Central memory CD8-positive, alpha-beta T cell (primary cell): ENCODE measurements around the gene ATP2A3.

Experiments used
- ATAC-seq: fragments of 150-1000 bp; cut with Tn5 transposase; replicated peaks from 2 replicates; pipeline ENCODE4 v1.10.0; 2022; ENCODE audit warnings: mild to moderate bottlenecking, moderate FRiP score, moderate number of reproducible peaks; ENCODE audit not compliant: poor library complexity, severe bottlenecking; ENCODE audit errors: extremely low read depth
- DNase-seq, 2 donors: peaks; one replicate each; pipeline ENCODE4 v3.0.0; 2021; ENCODE audit warnings: low spot score in 2 of 2
- H3K27ac Mint-ChIP-seq: one replicate; pipeline ENCODE4 v1.8.0; 2022; ENCODE audit warnings: low read depth, mild to moderate bottlenecking, moderate library complexity, mixed read lengths
- H3K27me3 Mint-ChIP-seq: one replicate; pipeline ENCODE4 v1.8.0; 2022; ENCODE audit warnings: mixed read lengths
- H3K36me3 Mint-ChIP-seq: one replicate; pipeline ENCODE4 v1.8.0; 2022; ENCODE audit warnings: mild to moderate bottlenecking, moderate library complexity, mixed read lengths; ENCODE audit not compliant: insufficient read depth
- H3K4me1 Mint-ChIP-seq: one replicate; pipeline ENCODE4 v1.8.0; 2022; ENCODE audit warnings: mixed read lengths
- H3K4me3 Mint-ChIP-seq: one replicate; pipeline ENCODE4 v1.8.0; 2022; ENCODE audit warnings: mild to moderate bottlenecking, moderate library complexity, mixed read lengths
- H3K9me3 Mint-ChIP-seq: one replicate; pipeline ENCODE4 v1.8.0; 2022; ENCODE audit warnings: mixed read lengths

The ATP2A3 gene

GRCh38 chr17:3903051-3903825 lies 61.0 kb downstream of the ATP2A3 start:
- Mint-ChIP-seq H3K27me3 (peaks cover 9% of the 10 kb centered on the region), H3K36me3 (peaks cover 3% of the 10 kb centered on the region), H3K27ac (no peak overlapping the region), H3K4me1 (no peaks in the 10 kb centered on the region), H3K4me3 (no peak overlapping the region), H3K9me3 (no peaks in the 10 kb centered on the region)
- DNase-seq (no peak), ATAC-seq (no peak)

- Mint-ChIP-seq H3K27me3 (peaks cover 9% of the 10 kb centered on the region), H3K4me1 (no peaks in the 10 kb centered on the region), H3K27ac (no peak overlapping the region), H3K4me3 (no peak overlapping the region), H3K9me3 (no peaks in the 10 kb centered on the region), H3K36me3 (no peaks in the 10 kb centered on the region)
- ATAC-seq (no peak), DNase-seq (no peak)
These were observed 63.6 kb downstream of the ATP2A3 start for GRCh38 chr17:3900646-3901045.

GRCh38 chr17:3897731-3898130 lies 66.5 kb downstream of the ATP2A3 start:
- Mint-ChIP-seq H3K36me3 (peaks cover 5% of the 10 kb centered on the region), H3K9me3 (no peaks in the 10 kb centered on the region)
- no peak for ATAC-seq

GRCh38 chr17:3896968-3897235 lies 67.3 kb downstream of the ATP2A3 start:
- Mint-ChIP-seq H3K4me3 (no peak overlapping the region), H3K4me1 (peaks cover 14% of the 10 kb centered on the region), H3K27me3 (peaks cover 9% of the 10 kb centered on the region), H3K9me3 (no peaks in the 10 kb centered on the region), H3K27ac (no peak overlapping the region), H3K36me3 (peaks cover 6% of the 10 kb centered on the region)
- DNase-seq (no peak), ATAC-seq (no peak)

More at GRCh38 chr17:3897731-3898130, 66.5 kb downstream of the ATP2A3 start:
- Mint-ChIP-seq H3K4me1 (peaks cover 9% of the 10 kb centered on the region), H3K27me3 (peaks cover 9% of the 10 kb centered on the region), H3K27ac (no peak overlapping the region), H3K4me3 (no peak overlapping the region)
- no peak for DNase-seq

- Mint-ChIP-seq H3K36me3 (peaks cover 6% of the 10 kb centered on the region), H3K4me3 (no peak overlapping the region), H3K9me3 (no peaks in the 10 kb centered on the region), H3K4me1 (peaks cover 19% of the 10 kb centered on the region), H3K27ac (no peak overlapping the region), H3K27me3 (peaks cover 9% of the 10 kb centered on the region)
- DNase-seq = no peak
- ATAC-seq = no peak
These were observed 67.9 kb downstream of the ATP2A3 start for GRCh38 chr17:3896108-3896967.

- peaks cover 23% of the 10 kb centered on the region for H3K4me1 Mint-ChIP-seq
- H3K36me3 Mint-ChIP-seq = peaks cover 6% of the 10 kb centered on the region
- no peak overlapping the region for H3K4me3 Mint-ChIP-seq
- H3K27ac Mint-ChIP-seq = no peak overlapping the region
- H3K9me3 Mint-ChIP-seq = no peaks in the 10 kb centered on the region
- peaks cover 1% of the 10 kb centered on the region for H3K27me3 Mint-ChIP-seq
- ATAC-seq (no peak), DNase-seq (no peak)
These were observed 68.9 kb downstream of the ATP2A3 start for GRCh38 chr17:3895354-3895753.

- Mint-ChIP-seq H3K4me1 (peaks cover 23% of the 10 kb centered on the region), H3K27me3 (no peaks in the 10 kb centered on the region), H3K27ac (no peak overlapping the region), H3K9me3 (no peaks in the 10 kb centered on the region), H3K36me3 (peaks cover 6% of the 10 kb centered on the region), H3K4me3 (no peak overlapping the region)
- ATAC-seq (no peak), DNase-seq (no peak)
These were observed 69.3 kb downstream of the ATP2A3 start for GRCh38 chr17:3894911-3895343.

GRCh38 chr17:3894188-3894587 lies 70.0 kb downstream of the ATP2A3 start:
- Mint-ChIP-seq H3K27ac (peak overlapping the region; percentile 86), H3K36me3 (peaks cover 6% of the 10 kb centered on the region), H3K9me3 (no peaks in the 10 kb centered on the region), H3K27me3 (no peaks in the 10 kb centered on the region), H3K4me3 (peak overlapping the region; percentile 81), H3K4me1 (peaks cover 23% of the 10 kb centered on the region)
- ATAC-seq = no peak
- DNase-seq = no peak

GRCh38 chr17:3893720-3894116 lies 70.5 kb downstream of the ATP2A3 start:
- Mint-ChIP-seq H3K27me3 (no peaks in the 10 kb centered on the region), H3K9me3 (no peaks in the 10 kb centered on the region), H3K4me3 (peak overlapping the region; percentile 81), H3K36me3 (peaks cover 6% of the 10 kb centered on the region), H3K4me1 (peaks cover 23% of the 10 kb centered on the region), H3K27ac (peak overlapping the region; percentile 86)
- ATAC-seq (no peak), DNase-seq (no peak)

GRCh38 chr17:3893003-3893719 lies 71.1 kb downstream of the ATP2A3 start, which contains the start of gene CAMKK1:
Gene CAMKK1, minus strand, starts transcription at chr17:3893053. Its CDS starts 7,366 bp downstream, at chr17:3885687.
- Mint-ChIP-seq H3K9me3 (no peaks in the 10 kb centered on the region), H3K27ac (peak within 1 kb of the TSS; percentile 86), H3K36me3 (peaks cover 9% of the 10 kb centered on the region), H3K4me1 (peaks cover 25% of the 10 kb centered on the region), H3K27me3 (no peaks in the 10 kb centered on the region), H3K4me3 (peak within 1 kb of the TSS; percentile 81)
- DNase-seq = peak; percentile 71 to 74
- ATAC-seq = peak; percentile 79

GRCh38 chr17:3892095-3892998 lies 71.9 kb downstream of the ATP2A3 start:
- Mint-ChIP-seq H3K27ac (peak overlapping the region; percentile 27), H3K9me3 (no peaks in the 10 kb centered on the region), H3K4me1 (peaks cover 33% of the 10 kb centered on the region), H3K27me3 (no peaks in the 10 kb centered on the region), H3K4me3 (peak overlapping the region; percentile 81), H3K36me3 (peaks cover 9% of the 10 kb centered on the region)
- ATAC-seq (peak; percentile 77), DNase-seq (peak; percentile 64 to 74)
